ENCODE measurements around the gene GFRA1.

GFRA1 gene

DNA sequence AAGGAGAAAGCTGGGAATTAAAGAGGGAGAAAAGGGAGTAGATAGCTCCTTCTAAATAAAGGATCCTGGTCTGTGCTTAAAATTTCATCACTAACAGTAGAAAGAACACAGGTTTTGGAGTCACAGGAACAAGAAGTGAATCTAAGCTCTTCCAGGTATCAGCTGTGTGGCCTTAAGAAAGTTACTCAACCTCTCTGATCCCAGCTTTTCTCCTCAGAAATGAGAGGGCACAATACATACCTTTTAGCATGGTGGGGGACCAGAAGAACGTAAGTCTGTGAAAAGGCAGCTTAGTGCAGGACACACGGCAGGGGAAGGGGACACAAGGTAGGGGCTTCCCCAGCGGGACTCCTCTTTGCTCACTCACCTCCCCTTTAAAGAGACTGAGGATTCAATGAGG lies 13.4 kb downstream of the GFRA1 start:
- Histone ChIP-seq H3K9ac (no peak overlapping the region), H3K36me3 (no peaks in the 10 kb centered on the region), H3K9me3 (no peaks in the 10 kb centered on the region), H3K4me3 (no peak overlapping the region), H3K4me1 (peaks cover 45% of the 10 kb centered on the region), H3K27me3 (0 out of 2 replicates have a peak, but pooled peaks cover under 1% of the 10 kb centered on the region), H3K4me2 (no peak overlapping the region), H3K27ac (no peak overlapping the region), H4K20me1 (no peaks in the 10 kb centered on the region)
- no peak for TF ChIP-seq Cebpa-rat (IDR thresholded peaks at IDR 0.05)

DNA sequence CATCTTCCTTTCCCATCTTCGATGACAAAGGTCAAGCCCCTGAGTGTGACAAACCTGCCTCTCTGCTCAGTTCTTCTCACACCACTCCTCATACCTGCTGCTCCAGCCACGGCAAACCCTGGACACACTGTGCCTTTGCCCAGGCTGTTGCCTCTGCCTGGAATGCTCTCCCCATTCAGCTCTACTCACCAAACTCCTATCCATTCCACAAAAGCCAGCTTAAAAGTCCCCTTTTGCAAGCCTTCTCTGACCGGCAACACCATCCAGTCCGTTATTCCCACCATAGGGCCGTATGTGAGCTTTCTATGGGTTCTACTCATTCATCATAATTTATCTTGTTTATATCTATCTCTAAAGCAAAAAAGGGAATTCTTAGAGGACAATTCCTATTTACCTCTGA lies 15.2 kb downstream of the GFRA1 start:
- H3K36me3 ChIP-seq, result no peaks in the 10 kb centered on the region
- H3K9me3 ChIP-seq, result no peaks in the 10 kb centered on the region
- H3K4me3 ChIP-seq, result no peak overlapping the region
- H4K20me1 ChIP-seq, result no peaks in the 10 kb centered on the region
- H3K4me2 ChIP-seq, result no peak overlapping the region
- no peak overlapping the region for H3K9ac ChIP-seq
- H3K27me3 ChIP-seq, result no peaks in the 10 kb centered on the region
- H3K27ac ChIP-seq, result no peak overlapping the region
- no peak for TF ChIP-seq Cebpa-rat (IDR thresholded peaks at IDR 0.05)
- H3K4me1 ChIP-seq, result peaks cover 52% of the 10 kb centered on the region

DNA sequence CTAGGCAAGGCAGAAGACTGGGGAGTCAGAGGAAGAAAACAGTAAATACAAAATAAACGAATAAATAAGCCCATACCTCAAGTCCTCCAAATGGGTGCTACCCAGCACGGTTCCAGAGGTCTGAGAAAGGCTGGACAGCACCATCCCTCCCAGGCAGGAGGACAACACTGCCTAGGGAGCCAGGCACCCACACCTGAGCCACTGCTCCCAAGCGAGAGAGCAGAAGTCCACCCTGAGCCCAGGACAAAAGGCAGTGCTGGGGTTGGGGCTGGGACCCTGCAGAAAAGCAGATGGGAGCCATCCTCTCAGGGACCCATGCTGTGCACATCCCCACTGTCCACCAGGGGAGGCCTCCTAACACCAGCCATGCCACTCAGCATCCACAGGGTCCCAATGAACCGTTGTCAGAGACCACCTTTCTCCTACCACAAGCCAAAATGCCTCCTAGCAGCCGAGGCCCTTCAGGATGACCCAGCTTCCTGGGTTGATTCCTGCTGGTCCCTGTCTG lies 16.2 kb downstream of the GFRA1 start:
- Histone ChIP-seq H3K9me3 (no peaks in the 10 kb centered on the region), H3K4me2 (no peak overlapping the region; the same call in 1 of the 2 replicates), H3K9ac (no peak overlapping the region), H3K4me3 (no peak overlapping the region), H4K20me1 (no peaks in the 10 kb centered on the region), H3K27me3 (no peaks in the 10 kb centered on the region), H3K27ac (no peak overlapping the region), H3K4me1 (peaks cover 54% of the 10 kb centered on the region), H3K36me3 (no peaks in the 10 kb centered on the region)
- TF ChIP-seq Cebpa-rat (IDR thresholded peaks at IDR 0.05), result no peak

DNA sequence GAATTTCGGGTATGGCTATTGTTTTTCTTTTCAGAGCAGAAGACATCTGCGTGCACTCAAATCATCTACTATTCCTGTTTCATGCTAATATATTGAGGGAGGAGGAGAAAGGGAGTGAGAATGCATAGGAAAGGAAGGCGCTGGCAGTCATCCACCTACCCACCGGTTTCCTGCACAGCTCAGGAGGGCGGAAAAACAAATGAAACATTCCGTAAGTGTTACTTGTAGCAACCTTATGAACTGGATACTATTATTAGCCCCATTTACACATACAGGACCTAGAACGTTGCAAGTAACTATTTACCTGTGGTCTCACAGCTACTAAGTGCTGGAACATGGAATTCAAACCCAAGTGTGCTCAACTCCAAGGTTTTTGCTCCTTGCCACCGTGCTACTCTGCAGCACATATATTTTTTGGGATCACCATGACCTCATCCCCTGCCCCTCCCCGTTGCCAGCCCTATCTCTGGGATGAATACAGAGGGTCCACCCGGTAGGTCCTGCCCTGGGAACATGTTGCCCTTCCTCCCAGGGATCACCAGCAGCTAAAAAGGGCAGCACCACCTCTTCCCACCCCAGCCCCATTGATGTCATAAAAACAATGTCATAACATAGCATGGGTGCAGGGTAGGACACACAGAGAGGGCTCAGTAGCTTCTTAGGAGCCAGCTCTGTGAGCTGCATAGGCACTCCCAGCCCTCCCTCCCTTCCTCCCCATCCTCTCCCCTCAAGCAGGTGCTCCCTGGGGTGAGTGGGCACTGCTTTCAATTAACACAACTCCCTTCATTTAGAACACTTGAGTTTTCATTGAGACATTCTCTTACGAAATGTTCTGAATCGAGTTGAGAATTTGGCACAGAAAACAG lies 16.9 kb downstream of the GFRA1 start:
- H3K27ac ChIP-seq, result no peak overlapping the region
- no peak overlapping the region for H3K4me3 ChIP-seq
- no peak overlapping the region for H3K9ac ChIP-seq
- H3K36me3 ChIP-seq, result no peaks in the 10 kb centered on the region
- no peaks in the 10 kb centered on the region for H3K27me3 ChIP-seq
- peak overlapping the region; percentile 60 for H3K4me2 ChIP-seq
- TF ChIP-seq Cebpa-rat (IDR thresholded peaks at IDR 0.05), result no peak
- no peaks in the 10 kb centered on the region for H4K20me1 ChIP-seq
- peaks cover 54% of the 10 kb centered on the region for H3K4me1 ChIP-seq
- H3K9me3 ChIP-seq, result no peaks in the 10 kb centered on the region

DNA sequence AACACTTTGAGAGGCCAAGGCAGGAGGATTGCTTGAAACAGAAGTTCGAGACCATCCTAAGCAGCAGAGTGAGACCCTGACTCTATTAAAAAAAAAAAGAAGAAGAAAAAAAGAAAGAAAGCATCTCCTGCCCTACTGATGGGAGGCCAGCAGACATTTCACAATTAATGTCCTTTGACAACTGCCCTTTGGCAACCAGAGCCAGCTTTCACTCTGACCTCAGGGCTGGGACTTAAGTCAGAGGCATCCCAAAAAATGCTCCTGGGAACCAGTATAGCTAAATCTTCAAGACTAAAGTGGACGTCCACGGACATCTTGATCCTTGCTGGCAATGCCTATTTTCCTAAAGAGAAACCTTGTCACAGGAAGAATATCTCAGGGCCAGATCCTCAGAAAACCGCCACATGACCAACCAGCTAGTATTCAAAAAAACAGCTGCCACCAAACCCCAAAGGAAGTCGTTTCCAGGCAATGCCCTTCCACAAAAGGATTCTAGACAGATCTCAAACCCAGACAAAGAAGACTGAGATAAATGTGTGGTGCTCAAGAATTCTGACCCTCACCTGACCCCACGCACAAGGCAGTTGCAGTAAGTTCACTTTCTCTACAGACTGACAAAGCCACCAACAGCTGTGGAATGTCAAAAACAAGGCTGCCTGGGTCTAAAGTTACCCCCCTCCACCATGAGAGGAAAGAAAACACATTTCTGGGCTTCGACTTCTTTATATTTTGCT lies 18.4 kb downstream of the GFRA1 start:
- TF ChIP-seq Cebpa-rat (IDR thresholded peaks at IDR 0.05), result no peak
- Histone ChIP-seq H3K4me3 (no peak overlapping the region), H3K36me3 (no peaks in the 10 kb centered on the region), H3K27ac (no peak overlapping the region), H3K4me2 (peak overlapping the region; percentile 60), H3K4me1 (peaks cover 41% of the 10 kb centered on the region), H3K9me3 (no peaks in the 10 kb centered on the region), H3K27me3 (no peaks in the 10 kb centered on the region), H4K20me1 (no peaks in the 10 kb centered on the region), H3K9ac (no peak overlapping the region)

DNA sequence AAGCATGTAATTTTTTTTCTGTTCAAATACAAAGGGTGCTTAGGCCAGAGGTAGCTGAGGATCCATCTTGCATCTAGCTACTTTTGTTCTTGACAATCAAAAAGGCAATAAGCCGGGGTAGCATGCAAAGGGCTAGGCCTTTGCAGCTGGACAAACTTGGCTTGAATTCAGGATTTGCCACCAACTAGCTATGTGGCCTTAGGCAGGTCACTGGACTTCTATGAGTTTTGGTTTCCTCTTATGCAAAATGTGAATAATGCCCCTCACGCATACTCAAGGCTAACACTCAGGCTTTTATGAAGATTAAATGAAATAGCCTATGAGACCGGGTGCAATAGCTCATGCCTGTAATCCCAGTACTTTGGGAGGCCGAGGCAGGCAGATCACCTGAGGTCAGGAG lies 19.3 kb downstream of the GFRA1 start:
- no peaks in the 10 kb centered on the region for H3K27me3 ChIP-seq

DNA sequence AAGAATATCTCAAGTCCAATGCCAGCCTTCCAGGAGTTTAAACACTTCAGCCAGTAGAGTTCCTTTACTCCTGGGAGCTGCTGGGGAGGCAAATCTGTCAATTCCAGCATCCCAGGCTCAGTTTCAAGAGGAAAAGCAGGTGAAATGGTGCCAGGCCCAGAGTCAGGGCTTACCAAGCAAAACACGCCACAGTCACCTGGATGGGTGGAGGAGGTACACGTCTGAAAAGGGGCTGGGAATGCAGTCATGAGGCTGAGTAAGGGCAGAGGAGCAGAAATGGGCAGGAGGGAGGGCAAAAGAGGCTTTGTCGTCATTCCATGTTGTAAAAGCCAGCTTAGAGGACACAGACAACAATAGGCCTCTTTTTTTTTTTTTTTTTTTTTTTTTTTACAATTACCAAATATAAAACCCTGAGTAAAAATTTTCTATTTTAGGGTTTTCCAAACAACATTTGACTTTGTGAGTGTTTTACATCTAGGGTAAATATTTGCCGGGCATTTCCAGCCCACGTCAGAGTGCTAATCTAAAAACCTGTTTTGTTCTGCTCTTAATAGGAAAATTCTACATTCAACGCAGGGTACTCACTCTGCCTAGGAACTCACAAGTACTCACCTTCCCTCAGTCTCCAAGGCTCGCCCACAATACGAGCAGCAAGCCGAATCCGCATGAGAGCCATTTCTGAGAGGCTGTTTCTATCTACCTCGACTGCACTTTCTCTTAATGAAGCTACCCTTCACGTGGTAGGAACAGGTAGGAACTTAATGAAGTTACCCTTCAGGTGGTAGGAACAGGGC lies 21.2 kb downstream of the GFRA1 start:
- Histone ChIP-seq H3K4me2 (no peak overlapping the region), H3K27me3 (no peaks in the 10 kb centered on the region)
- no peak for TF ChIP-seq Cebpa-rat (IDR thresholded peaks at IDR 0.05)

More for the DNA sequence above, 19.3 kb downstream of the GFRA1 start:
- no peaks in the 10 kb centered on the region for H4K20me1 ChIP-seq
- H3K4me3 ChIP-seq, result no peak overlapping the region
- no peak for TF ChIP-seq Cebpa-rat (IDR thresholded peaks at IDR 0.05)
- H3K9me3 ChIP-seq, result no peaks in the 10 kb centered on the region
- no peak overlapping the region for H3K9ac ChIP-seq
- H3K27ac ChIP-seq, result no peak overlapping the region
- H3K36me3 ChIP-seq, result no peaks in the 10 kb centered on the region
- H3K4me2 ChIP-seq, result no peak overlapping the region; the same call in 1 of the 2 replicates
- H3K4me1 ChIP-seq, result peaks cover 41% of the 10 kb centered on the region

DNA sequence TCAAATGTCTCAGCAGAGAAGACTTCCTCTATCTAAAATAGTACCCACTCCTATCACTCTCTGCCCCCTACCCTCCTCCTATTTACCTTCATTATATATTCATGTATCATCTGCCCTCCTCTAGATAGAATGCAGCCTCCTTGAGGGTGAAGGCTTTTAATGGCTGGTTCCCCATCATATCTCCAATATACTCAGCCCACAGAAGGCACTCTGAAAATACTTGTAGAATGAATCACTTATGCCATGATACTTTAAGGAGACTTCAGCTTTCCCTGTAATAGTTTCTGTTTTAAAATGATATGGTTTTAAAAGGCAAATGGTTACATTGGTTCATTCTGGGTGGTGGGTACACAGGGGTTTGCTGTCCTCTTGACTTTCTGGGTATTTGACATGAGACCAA lies 25.3 kb downstream of the GFRA1 start:
- H3K27ac ChIP-seq, result no peak overlapping the region
- no peaks in the 10 kb centered on the region for H3K36me3 ChIP-seq
- no peaks in the 10 kb centered on the region for H4K20me1 ChIP-seq
- peaks cover 1% of the 10 kb centered on the region; the same call in 1 of the 2 replicates for H3K4me1 ChIP-seq
- H3K4me3 ChIP-seq, result no peak overlapping the region
- H3K27me3 ChIP-seq, result no peaks in the 10 kb centered on the region
- TF ChIP-seq Cebpa-rat (IDR thresholded peaks at IDR 0.05), result no peak
- no peak overlapping the region for H3K4me2 ChIP-seq
- H3K9me3 ChIP-seq, result no peaks in the 10 kb centered on the region
- H3K9ac ChIP-seq, result no peak overlapping the region

More for the DNA sequence above, 21.2 kb downstream of the GFRA1 start:
- Histone ChIP-seq H3K4me1 (peaks cover 40% of the 10 kb centered on the region), H3K9me3 (no peaks in the 10 kb centered on the region), H3K9ac (no peak overlapping the region), H3K27ac (no peak overlapping the region), H4K20me1 (no peaks in the 10 kb centered on the region), H3K36me3 (no peaks in the 10 kb centered on the region), H3K4me3 (no peak overlapping the region)

DNA sequence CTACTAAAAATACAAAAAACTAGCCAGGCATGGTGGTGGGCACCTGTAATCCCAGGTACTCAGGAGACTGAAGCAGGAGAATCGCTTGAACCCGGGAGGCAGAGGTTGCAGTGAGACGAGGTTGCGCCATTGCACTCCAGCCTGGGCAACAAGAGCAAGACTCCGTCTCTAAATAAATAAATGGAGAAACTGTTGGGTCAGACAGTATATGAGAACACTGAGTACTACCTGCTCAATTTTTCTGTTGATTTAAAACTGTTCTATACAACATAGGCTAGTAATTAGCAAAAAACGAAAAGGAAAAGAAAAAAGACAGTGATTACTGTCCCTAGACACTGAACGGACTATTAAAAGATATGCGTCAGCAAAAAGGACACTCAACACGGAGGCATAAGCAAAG lies 26.7 kb downstream of the GFRA1 start:
- no peaks in the 10 kb centered on the region for H3K9me3 ChIP-seq
- H3K27me3 ChIP-seq, result no peaks in the 10 kb centered on the region
- no peak overlapping the region for H3K4me3 ChIP-seq
- no peak overlapping the region for H3K27ac ChIP-seq
- H3K4me2 ChIP-seq, result no peak overlapping the region
- H3K4me1 ChIP-seq, result no peaks in the 10 kb centered on the region
- no peak for TF ChIP-seq Cebpa-rat (IDR thresholded peaks at IDR 0.05)
- no peaks in the 10 kb centered on the region for H3K36me3 ChIP-seq
- no peak overlapping the region for H3K9ac ChIP-seq
- H4K20me1 ChIP-seq, result no peaks in the 10 kb centered on the region
